NCI-H446 (cell line): ENCODE results near the gene PCBP3.
"Not testable (repeated sequence)": the region's sequence is repeated elsewhere in the genome, so short reads cannot be mapped to it uniquely, and the experiment has no call there.

Experiments
- DNase-seq, 2 experiments: peaks; one replicate each; lab custom pipeline; 2025; lab: John Stamatoyannopoulos, UW

Gene PCBP3

DNA sequence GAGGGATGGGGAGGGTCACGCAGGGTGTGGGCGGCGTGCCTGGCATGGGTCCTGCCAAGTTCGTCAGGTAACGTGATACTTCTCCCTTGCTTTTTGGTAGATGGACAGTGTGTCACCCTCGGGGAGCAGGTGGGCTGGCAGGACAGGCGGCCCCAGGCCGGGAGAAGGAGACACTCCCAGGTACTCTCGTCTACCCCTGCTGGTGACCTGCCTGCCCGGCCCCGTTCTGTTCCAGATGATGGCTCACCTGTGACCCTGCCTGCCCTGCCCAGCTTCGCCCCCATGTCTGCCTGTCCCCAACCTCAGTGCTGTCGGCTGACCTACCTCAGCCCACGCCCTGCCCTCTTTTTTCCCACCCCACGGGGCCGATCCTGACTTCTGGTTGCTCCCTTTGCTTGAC is 144.7 kb downstream of the PCBP3 start:
- DNase-seq, result no peak

DNA sequence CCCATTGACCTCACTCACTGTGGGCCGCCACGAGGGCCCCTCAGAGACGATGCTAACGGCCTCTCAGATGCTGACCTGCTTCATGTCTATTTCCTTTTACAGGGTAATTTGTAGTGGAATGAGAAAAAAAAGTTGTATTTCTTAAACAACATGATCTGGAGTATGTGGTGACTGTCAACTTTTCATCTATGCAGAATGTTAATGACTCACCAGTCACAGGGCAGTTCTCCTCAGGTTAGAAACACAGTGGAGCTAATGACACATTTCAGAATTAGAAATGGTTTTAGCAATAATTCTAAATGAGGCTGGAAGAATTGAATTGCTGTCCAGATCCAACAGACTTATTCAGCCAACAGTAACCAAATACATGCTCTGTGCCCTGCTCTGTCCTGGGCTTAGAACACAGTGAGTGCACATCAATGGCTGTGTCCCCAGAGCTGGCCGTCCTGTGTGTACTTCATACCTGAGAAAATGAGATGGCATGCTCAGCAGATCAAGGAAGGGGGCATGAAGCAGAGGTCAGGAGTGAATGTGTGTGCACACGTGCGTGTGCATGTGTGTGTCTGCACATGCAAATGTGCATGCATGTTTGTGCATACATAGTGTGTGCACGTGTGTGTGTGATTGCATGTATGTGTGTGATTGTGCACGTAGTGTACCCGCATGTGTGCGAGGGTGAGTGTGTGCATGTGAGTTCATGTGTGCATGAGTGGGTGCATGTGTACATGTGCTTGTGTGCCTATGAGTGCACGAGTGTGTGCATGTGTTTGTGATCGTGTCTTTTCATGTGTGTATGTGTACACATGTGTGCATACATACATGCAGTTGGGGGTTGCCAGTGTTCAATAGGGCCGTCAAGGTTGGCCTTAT is 145.3 kb downstream of the PCBP3 start:
- no peak for DNase-seq

DNA sequence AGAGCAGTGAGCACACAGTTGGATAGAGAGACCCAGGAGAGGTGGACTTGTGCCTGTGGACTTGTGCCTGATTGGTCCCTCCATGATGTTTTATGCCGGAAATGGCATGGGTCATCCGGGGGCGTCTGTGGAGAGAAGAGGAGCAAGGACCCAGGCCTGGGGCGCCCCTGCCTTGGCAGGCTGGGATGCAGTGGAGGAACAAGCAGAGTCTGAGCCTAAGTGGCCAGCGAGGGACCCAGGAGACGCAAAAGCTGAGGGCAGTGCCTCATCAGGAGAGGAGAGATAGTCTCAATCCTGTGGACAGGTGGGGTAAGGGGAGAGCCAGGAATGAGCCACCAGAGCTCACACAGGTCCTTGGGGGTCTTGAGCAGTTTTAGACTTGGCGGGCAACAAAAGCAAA is 146.9 kb downstream of the PCBP3 start:
- DNase-seq, result no peak

DNA sequence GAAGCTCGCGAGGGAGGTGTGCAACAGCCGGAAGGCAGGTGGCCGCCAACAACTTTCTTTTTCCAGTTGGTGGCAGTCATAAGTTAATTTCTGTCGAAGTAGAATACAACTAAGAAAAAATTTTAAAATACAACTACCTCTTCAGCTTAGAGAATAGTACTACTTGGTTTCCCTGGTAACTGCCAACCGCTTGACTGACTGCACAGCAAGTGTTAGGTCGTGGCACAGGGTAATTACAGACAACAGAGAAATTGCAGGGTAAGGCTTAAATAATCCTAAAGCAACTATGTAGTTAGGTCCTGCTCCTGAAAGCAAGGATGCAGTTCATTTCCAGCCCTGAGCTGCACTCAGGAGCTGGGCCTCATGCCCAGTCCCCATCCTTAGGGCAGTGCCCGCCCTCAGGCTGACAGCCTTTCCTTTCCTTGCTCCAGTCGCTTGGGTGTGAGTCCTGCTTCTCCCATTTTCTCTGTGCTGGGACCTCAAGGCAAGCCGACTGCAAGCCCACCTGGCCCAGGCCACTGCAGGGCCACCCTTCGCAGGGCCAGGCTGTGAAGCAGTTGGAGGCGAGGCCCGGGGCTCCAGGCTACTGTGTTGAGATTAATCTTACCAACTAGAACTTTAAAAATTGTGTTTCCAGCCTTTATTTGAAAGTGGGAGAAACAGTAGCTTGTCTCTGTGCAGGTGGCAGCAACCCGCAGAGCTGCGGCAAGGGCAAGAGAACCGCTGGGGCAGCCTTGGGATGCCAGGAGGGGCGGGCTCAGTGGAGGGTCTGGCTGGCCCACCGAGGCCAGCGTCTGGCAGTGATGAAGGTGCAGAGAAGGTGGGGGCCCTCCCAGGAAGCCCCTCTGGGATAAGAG is 148.3 kb downstream of the PCBP3 start:
- no peak for DNase-seq

DNA sequence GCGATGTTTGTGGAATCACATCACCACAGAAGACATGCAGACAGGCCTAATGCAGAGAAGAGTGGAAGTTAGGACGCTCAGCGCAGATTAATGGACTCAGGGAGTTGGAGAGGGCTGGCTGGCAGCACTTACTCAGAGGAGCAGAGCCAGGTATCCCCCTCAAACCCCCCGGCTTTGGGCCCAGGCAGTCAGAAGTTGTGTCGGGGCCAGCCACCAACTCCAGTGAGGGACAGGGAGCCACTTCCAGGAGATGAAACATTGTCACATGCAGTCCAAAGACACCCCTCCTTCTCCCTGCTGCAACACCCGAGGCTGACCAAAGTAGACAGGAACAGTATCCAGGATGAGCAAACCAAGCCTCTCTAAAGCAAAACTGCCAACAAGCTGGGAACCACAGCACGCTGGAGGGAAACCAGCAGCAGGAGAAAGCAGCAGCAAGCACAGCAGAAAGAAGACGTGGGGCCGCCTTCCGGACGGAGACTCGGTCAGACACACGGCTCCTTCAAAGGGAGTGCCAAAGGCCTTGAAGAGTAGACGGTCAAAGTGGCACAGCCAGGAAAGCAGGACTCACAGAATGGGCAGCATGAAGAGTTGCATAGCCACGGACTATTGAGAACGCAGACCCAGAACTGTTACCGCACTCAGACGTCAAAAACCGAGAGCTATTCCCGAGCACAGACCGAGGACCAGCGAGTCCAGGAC is 149.3 kb downstream of the PCBP3 start:
- no peak for DNase-seq

DNA sequence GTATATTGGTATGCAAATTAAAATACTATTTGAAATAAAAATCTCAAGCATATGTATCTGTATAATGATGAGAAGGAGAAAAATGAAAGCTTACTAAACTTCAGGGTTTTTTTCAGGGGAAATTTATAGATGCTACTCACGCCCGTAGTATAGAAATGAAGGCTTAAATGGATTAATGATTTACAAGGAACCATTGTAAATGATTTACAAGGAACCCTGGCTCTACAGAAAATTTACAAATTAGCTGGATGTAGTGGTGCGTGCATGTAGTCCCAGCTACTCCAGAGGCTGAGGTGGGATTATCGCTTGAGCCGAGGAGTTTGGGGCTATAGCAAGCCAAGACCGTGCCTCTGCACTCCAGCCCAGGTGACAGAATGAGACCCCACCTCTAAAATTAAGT is 150.5 kb downstream of the PCBP3 start:
- no peak for DNase-seq

DNA sequence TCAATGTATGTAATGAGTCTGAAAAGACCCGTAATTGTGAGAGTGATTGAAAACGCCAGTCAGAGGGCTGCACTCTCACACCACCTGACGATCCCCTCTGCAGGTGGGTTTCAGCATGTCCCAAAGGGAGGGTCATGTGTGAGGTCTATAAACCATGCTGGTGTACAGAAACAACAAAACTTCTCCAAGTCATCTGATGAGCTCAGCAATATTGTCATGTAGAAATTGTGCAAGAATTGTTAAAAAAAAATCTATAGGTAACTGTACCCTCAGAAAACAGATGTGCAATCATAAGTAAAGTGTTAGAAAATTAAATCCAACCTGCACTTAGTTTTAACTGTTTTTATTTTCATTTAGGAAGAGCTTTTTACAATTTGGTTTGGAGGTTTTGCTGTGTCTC is 152.5 kb downstream of the PCBP3 start:
- DNase-seq, result no peak

DNA sequence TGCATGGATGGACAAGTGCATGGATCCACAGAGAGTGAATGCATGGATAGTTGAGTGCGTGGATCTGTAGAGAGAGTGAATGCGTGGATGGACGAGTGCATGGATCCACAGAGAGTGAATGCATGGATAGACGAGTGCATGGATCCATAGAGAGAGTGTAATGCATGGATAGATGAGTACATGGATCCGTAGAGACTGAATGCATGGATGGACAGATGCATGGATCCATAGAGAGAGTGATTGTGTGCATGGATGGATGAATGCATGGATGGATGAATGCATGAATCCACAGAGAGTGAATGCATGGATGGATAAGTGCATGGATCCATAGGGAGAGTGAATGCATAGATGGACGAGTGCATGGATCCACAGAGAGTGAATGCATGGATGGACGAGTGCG is 153.8 kb downstream of the PCBP3 start:
- no peak for DNase-seq

DNA sequence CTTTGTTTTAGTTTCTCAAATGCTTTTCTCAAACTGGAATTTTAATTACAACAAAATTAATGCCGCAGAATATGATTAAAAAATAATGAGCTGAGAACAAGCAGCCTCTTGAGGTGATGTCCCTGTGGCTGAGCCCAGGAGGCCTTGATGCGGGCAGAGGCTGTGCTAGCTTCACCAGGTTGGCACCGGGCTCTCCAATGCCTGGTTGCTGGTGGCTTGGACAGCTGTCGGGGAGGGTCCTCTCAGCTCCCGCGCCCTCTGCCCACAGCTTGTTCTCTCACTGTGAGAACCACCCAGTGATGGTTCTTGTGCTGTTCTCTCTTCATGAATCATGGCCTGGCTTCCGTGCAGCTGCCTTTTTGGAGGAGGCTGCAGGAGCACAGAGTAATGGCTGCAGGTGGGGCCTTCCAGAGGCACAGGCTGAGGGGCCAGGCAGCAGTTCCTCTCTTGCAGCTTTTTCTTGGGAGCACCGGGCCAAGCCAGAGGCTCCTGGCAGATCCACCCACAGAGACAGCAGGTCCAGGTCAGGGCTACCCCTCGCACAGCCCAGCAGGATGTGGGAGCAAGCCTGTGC is 156.3 kb downstream of the PCBP3 start:
- DNase-seq, result no peak

DNA sequence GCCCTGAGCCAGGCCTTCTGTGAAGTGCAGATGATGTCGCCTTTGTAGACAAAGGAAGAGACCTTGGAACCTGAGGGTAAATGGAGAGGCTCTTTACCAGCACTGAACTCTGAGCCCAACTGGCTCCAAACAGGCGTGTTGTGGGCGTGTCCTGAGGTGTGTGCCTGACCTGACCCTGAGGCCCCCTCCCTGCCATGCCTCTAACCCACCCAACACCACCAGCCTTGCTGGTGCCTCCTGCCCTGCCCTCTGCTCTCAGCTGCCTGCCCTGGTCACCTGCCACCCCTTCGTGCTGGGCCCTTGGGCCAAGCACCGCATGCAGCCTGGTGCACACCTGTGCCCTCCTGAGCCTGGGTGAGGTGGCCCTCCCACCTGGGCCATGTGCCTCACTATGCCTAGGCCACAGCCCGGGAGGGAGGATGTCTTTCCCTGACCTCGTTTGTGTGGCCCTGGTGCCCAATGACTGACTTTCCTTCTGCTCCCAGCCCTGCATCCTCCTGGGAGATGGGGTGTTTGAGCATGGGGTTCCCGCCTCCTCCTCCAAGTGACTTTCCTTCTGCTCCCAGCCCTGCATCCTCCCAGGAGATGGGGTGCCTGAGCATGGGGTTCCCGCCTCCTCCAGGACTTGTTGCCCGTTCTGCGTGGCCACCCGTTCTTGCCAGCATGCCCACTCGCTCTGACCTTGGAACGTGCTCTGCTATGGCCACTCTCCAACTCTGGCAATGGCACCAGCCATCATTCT is 157.0 kb downstream of the PCBP3 start:
- no peak for DNase-seq

DNA sequence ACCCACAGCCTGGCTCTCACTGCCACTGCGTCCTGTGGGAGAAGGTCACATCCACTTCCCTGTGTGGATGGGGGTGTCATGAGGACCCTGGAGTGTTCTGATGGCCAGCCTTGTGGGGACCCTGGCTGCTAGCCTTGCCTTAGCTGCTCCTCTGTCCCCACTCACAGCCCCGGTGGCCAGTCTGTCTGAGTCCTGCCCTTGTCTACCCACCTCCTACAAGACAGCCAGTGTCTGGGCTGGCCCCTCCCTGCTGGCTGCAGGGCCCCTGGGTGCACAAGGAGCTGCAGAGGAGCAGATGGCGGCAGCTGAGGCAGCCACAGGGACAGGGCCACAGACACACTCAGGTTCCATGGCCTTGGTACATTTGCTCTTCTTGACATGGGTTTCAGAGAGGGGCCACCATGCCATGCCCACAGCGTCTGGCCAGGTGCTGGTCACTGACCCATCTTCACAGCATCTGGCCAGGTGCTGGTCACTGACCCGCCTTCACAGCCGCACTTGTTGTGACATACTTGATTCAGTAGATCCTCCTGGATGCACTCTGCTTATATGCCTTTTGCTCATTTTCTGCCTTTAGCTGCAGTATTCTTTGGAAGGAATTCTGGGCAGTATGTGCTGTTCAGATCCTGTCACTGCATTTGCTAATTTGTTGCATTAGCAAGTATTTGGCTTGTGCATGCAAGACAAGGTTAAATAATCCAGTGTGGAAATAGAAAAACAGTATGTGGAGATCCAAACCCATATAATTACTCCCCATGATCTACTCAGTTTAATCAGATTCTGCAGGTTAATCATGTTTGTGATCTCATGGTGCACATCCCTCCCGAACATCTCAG is 157.8 kb downstream of the PCBP3 start:
- DNase-seq, result no peak

DNA sequence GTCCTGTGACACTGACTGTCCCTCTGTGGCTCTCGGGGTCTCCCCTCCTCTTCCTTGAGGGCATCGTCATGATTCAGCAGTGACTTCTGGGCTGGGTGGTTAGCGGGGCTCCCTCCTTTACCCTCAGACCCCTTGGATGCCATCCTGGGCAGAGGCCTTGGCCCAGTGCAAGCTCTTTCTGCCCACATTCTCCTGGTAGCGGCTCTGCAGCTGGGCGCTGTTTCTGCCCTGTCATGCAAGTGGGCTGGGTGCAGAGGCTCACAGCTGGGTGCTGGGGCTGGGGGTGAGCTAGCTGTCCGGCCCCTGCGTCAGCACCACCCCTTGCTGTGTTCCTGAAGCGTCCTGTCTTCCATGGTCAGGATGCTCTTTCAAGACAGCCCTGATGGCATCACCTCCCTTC is 158.5 kb downstream of the PCBP3 start:
- no peak for DNase-seq

DNA sequence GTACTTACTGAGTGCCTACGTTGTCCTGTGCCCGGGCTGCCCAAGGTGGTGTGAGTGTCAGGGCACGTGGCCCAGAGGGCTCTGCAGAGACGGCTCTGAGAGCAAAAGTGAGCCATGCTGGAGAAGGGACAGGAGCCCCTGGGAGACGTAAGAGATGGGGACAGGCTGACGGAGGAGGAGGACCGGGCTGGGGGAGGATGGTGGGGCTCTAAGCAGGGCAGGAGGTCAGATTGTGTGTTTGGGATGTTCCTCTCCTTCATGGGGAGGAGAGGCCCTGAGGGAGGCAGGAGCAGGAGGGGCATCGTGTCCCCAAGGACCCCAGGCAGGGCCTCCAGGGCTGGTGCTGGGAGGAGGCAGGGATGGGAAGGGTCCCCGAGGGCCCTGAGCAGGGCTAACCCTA is 158.9 kb downstream of the PCBP3 start:
- no peak for DNase-seq

DNA sequence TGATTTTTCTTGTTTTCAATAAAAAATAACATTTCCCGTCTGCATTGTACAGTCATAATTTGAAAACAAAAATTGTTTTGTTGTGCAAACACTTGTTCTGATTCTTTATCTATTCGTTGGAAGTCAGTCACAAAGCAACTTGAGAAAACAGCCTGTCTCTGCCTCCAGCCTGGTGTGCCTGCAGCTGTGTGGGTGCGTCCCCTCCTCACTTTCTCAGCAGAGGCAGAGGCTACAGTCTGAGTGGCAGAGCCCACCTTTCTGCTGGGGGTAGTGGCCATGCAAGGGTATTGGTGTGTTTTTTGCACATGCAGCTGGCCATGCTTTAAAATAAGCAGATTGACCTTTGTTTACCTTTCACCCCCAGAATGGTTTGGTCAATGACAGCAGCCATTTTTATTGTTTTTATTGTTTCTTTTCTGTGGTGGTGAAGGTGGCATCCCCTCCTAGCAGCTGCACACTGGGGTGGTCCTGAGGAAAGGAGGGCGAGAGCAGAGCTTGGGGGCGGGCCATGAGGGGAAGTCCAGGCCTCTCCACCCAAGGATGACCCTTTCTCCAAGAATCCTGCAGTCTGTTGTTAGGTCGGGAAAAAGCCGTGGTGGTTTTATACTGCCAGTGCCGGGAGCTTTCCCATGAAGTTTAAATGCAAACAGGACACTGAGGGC is 159.6 kb downstream of the PCBP3 start:
- no peak for DNase-seq

DNA sequence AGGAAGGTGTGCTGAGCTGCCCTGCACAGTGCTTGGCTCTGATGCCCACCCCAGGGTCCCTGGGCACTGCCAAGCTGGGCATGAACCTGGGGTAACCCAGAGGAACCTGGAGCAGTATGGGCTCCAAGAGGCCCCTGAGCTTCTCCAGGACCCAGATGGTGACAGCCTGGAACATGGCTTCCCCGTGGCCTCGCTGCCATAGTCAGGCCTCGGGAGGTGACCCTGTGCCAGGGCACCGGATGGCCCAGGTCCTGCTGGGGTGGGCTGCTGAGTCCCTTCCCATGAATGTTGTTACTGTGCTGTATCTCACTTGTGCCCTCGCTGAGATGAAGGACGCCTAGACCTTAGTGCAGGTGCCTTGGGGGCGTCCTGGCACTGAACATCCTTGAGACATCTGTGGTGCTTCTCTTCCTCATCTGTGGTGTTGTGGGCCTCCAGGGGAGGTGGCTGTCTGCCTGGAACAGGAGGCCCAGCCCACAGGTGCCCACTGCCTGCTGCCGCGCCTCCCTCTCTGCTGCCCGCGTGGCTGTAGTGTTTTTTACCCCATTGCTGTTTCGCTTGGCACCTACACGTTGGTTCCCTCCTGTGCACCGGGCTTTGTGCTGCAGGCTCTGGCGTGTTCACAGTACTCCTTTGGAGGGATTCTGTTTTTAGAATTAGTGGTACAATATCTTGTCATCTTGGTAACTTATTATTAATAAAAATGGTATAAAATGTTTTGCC is 160.3 kb downstream of the PCBP3 start:
- no peak for DNase-seq

DNA sequence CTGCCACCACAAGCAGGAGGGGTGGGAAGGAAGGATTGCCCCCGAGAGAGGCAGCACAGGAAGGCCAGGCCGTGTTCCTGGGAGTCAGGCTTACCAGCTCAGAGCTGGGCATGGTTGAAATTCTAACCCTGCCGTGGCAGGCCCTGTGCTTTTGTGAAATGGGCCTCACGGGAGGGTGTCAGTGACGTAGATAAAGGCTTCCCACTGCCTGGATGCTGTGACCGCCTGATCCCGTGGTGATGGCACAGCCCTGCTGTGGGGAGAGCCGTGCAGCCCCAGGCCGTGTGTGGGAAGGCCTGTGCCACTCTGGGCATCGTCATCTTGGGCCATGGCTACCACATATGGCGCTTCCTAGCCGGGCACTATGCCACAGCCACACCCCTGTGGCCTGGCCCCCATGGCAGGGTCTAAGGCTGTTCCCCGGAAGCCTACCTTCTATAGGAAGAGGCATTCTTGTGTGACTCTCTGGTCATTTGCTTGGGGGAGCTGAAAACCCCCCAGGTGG is 161.3 kb downstream of the PCBP3 start:
- no peak for DNase-seq

DNA sequence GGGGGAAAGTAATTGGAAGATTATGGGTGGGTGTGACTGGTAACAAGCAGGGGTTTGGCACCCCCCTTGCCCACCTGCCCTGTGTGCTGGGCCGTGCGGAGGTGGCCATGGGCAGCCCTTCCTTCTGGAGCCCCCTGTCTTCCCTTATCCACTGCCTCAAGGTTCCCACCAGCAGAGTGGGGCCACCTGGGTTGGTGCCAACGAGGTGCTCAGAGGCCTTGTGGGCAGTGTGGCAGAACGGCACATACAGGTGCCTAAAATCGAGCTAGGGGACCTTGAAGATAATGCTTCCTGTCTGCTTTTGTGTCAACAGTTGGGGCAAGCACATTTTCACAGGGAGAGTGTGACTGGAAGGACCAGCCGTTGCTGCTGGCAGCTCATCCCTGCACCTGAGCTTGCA is 161.8 kb downstream of the PCBP3 start:
- DNase-seq, result no peak

DNA sequence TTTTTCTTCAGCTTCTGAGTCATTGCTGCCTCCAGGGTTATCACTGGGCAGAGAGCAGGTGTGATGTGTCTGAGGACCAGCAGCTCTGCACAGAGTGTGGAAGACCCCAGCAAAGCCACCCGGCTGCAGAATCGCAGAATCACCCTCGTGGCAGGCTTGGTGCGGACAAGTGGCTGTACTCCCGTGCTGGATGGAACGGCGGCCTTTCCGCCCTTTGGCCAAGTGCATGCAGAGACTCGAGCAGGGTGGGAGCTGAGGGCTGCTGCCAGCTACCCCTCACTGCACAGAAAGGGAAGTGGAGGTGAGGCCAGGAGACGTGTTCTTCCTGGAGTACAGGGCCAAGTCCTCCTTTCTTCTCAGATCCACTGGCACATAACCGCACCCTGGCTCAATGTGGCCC is 162.5 kb downstream of the PCBP3 start:
- DNase-seq, result no peak

DNA sequence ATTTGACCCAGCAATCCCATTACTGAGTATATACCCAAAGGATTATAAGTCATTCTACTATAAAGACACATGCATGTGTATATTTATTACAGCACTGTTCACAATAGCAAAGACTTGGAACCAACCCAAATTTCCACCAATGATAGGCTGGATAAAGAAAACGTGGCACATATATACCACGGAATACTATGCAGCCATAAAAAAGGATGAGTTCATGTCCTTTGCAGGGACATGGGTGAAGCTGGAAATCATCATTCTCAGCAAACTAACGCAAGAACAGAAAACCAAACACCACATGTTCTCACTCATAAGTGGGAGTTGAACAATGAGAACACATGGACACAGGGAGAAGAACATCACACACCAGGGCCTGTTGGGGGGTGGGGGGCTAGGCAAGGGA is 165.1 kb downstream of the PCBP3 start:
- DNase-seq, result not testable (repeated sequence)
